ENCODE results near the gene ASCC1. TPM values are rescaled to one million over a fixed set of nuclear protein-coding genes. Genes with fewer than 3 reads are reported as not detected.
"Not testable (repeated sequence)": the region's sequence is repeated elsewhere in the genome, so short reads cannot be mapped to it uniquely, and the experiment has no call there.

The ASCC1 gene
- total and polyA plus RNA-seq, 2 experiments from 2014 or later = 31.8 to 38.7 TPM

DNA sequence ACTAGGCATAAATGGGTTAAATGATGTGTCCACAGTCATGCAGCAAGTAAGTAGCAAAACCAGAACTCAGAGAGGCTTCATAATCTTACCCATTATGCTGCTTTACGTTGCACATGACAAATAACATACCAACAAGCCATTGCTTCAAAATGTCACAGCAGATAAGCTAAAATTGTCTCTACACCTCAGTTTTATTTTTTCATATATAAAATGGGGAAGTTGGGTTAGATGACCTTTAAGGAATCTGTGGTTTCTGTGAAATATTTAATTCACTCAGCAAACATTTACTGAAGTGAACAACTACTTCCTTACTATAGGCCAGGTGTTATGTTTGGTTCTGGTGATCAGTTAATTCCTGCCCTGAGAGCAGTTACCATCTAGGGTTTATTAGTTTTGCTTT is 2.2 kb upstream of the ASCC1 start:
- Histone ChIP-seq H2AFZ (no peak overlapping the region), H3K36me3 (replicated peaks; ENCODE audit: insufficient read depth, low read depth) (no peaks in the 10 kb centered on the region), H3K9me2 (replicated peaks; ENCODE audit: insufficient read depth) (no peaks in the 10 kb centered on the region), H3K27me3 (no peaks in the 10 kb centered on the region), H3K4me2 (peak overlapping the region; percentile 31), H3K9me3 (ENCODE audit: low read depth) (no peaks in the 10 kb centered on the region), H3K79me2 (peaks cover 77% of the 10 kb centered on the region), H3K4me3 (no peak overlapping the region), H4K20me1 (ENCODE audit: insufficient read depth, poor library complexity, severe bottlenecking) (peaks cover 3% of the 10 kb centered on the region), H3K27ac (peak overlapping the region; percentile 17), H3K4me1 (ENCODE audit: insufficient read depth) (peaks cover 20% of the 10 kb centered on the region)
- WGBS (ENCODE audit: low lambda C conversion rate, missing lambda C conversion rate) = 48% methylated on average over 1 of the region's 1 CpG
- TF ChIP-seq EZH2 (IDR thresholded peaks at IDR 0.05; ENCODE audit: borderline replicate concordance) (no peak), EZH2phosphoT487 (IDR thresholded peaks at IDR 0.05; ENCODE audit: low read depth, severe bottlenecking, unreplicated experiment) (no peak)
- TF ChIP-seq, protein P1, sequence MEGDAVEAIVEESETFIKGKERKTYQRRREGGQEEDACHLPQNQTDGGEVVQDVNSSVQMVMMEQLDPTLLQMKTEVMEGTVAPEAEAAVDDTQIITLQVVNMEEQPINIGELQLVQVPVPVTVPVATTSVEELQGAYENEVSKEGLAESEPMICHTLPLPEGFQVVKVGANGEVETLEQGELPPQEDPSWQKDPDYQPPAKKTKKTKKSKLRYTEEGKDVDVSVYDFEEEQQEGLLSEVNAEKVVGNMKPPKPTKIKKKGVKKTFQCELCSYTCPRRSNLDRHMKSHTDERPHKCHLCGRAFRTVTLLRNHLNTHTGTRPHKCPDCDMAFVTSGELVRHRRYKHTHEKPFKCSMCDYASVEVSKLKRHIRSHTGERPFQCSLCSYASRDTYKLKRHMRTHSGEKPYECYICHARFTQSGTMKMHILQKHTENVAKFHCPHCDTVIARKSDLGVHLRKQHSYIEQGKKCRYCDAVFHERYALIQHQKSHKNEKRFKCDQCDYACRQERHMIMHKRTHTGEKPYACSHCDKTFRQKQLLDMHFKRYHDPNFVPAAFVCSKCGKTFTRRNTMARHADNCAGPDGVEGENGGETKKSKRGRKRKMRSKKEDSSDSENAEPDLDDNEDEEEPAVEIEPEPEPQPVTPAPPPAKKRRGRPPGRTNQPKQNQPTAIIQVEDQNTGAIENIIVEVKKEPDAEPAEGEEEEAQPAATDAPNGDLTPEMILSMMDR (IDR thresholded peaks at IDR 0.05; ENCODE audit: poor library complexity) = no peak
- DNase-seq (ENCODE audit: low spot score) = no peak

DNA sequence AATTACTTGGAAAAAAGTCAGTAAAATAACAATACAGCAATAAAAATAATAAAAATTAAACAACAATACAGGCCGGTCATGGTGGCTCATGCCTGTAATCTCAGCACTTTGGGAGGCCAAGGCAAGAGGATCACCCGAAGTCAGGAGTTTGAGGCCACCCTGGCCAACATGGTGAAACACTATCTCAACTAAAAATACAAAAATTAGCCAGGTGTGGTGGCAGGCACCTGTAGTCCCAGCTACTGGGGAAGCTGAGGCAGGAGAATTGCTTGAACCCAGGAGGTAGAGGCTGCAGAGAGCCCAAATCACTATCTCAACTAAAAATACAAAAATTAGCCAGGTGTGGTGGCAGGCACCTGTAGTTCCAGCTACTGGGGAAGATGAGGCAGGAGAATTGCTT is 4.2 kb downstream of the ASCC1 start:
- H3K79me2 ChIP-seq = peaks cover 38% of the 10 kb centered on the region
- 94% methylated on average over 2 of the region's 2 CpGs for WGBS (ENCODE audit: low lambda C conversion rate, missing lambda C conversion rate)
- H3K4me3 ChIP-seq; H3K9me3 ChIP-seq (ENCODE audit: low read depth); H2AFZ ChIP-seq; DNase-seq (ENCODE audit: low spot score); H3K9me2 ChIP-seq (replicated peaks; ENCODE audit: insufficient read depth); H3K27ac ChIP-seq; H3K4me2 ChIP-seq; H4K20me1 ChIP-seq (ENCODE audit: insufficient read depth, poor library complexity, severe bottlenecking); H3K27me3 ChIP-seq; H3K36me3 ChIP-seq (replicated peaks; ENCODE audit: insufficient read depth, low read depth): not testable (repeated sequence)
- peaks cover 11% of the 10 kb centered on the region for H3K4me1 ChIP-seq (ENCODE audit: insufficient read depth)

DNA sequence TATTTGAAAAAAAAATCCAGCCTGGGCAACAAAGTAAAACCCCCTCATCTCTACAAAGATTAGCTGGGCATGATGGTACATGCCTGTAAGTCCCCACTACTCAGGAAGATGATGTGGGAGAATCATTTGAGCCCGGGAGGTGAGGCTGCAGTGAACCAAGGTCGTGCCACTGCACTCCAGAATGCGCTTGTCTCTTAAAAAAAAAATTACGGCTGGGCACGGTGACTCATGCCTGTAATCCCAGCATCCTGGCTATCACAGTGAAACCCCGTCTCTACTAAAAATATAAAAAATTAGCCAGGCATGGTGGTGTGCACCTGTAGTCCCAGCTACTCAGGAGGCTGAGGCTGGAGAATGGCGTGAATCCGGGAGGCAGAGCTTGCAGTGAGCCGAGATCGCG is 4.7 kb downstream of the ASCC1 start:
- H4K20me1 ChIP-seq (ENCODE audit: insufficient read depth, poor library complexity, severe bottlenecking); H3K27me3 ChIP-seq; H3K9me2 ChIP-seq (replicated peaks; ENCODE audit: insufficient read depth); H3K4me1 ChIP-seq (ENCODE audit: insufficient read depth); H2AFZ ChIP-seq; H3K4me2 ChIP-seq; H3K9me3 ChIP-seq (ENCODE audit: low read depth); H3K4me3 ChIP-seq; DNase-seq (ENCODE audit: low spot score); H3K27ac ChIP-seq; H3K36me3 ChIP-seq (replicated peaks; ENCODE audit: insufficient read depth, low read depth): not testable (repeated sequence)
- 82% methylated on average over 11 of the region's 11 CpGs for WGBS (ENCODE audit: low lambda C conversion rate, missing lambda C conversion rate)
- H3K79me2 ChIP-seq = peaks cover 33% of the 10 kb centered on the region

DNA sequence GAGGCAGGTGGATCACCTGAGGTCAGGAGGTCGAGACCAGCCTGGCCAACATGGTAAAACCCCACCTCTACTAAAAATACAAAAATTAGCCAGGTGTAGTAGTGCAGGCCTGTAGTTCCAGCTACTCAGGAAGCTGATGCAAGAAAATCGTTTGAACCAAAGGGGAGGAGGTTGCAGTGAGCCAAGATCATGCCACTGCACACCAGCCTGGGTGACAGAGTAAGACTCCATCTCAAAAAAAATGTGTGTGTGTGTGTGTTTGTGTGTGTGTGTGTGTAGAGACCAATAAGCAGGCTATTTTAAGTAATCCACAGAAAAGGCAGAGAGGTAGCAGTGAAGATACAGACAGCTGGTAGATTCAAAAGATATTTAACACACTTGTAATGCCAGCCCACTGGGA is 7.5 kb downstream of the ASCC1 start:
- not testable (repeated sequence) for H3K4me2 ChIP-seq; H3K27ac ChIP-seq; DNase-seq (ENCODE audit: low spot score); H3K36me3 ChIP-seq (replicated peaks; ENCODE audit: insufficient read depth, low read depth); H3K9me3 ChIP-seq (ENCODE audit: low read depth); H2AFZ ChIP-seq; H4K20me1 ChIP-seq (ENCODE audit: insufficient read depth, poor library complexity, severe bottlenecking); H3K4me1 ChIP-seq (ENCODE audit: insufficient read depth); H3K9me2 ChIP-seq (replicated peaks; ENCODE audit: insufficient read depth); H3K27me3 ChIP-seq; H3K4me3 ChIP-seq
- 97% methylated on average over 2 of the region's 2 CpGs for WGBS (ENCODE audit: low lambda C conversion rate, missing lambda C conversion rate)
- peaks cover 14% of the 10 kb centered on the region for H3K79me2 ChIP-seq

DNA sequence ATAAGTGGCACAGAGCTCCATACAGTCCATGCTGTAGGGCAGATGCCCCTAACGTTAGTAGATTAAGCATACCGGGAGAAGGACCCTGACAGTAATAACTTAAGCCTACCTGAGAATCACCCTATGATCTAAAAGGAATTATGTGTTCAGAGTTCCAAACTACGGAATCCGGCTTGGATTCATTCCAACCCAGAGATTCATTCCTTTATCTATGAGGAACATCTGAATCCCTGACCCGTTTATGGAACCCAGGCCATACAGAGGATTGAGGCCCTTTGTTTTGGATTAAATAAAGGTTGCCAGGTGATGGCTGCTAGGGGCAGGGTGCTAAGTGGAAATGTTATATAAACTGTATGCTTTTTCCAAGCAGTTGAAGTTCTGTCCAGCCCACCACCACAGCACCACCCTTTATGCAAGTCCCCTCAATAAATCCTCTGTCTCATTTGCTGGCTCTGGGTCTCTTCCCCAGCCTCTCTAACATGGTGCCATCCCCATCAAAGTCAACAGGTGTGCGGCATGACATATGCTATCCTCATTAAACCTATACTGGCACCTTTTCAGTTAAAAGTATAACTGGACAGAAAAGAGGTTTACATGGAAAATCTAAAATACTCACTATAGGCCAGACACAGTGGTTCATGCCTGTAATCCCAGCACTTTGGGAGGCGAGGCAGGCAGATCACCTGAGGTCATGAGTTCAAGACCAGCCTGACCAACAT is 9.4 kb downstream of the ASCC1 start:
- Histone ChIP-seq H3K4me1 (ENCODE audit: insufficient read depth) (no peaks in the 10 kb centered on the region), H3K9me3 (ENCODE audit: low read depth) (no peaks in the 10 kb centered on the region), H3K4me3 (no peak overlapping the region), H3K36me3 (replicated peaks; ENCODE audit: insufficient read depth, low read depth) (no peaks in the 10 kb centered on the region), H4K20me1 (ENCODE audit: insufficient read depth, poor library complexity, severe bottlenecking) (no peaks in the 10 kb centered on the region), H2AFZ (no peak overlapping the region), H3K4me2 (no peak overlapping the region), H3K9me2 (replicated peaks; ENCODE audit: insufficient read depth) (no peaks in the 10 kb centered on the region), H3K27me3 (no peaks in the 10 kb centered on the region), H3K27ac (no peak overlapping the region), H3K79me2 (no peaks in the 10 kb centered on the region)
- TF ChIP-seq, protein P1 (IDR thresholded peaks at IDR 0.05; ENCODE audit: poor library complexity) = no peak
- no peak for TF ChIP-seq EZH2phosphoT487 (IDR thresholded peaks at IDR 0.05; ENCODE audit: low read depth, severe bottlenecking, unreplicated experiment)
- TF ChIP-seq EZH2 (IDR thresholded peaks at IDR 0.05; ENCODE audit: borderline replicate concordance) = no peak
- WGBS (ENCODE audit: low lambda C conversion rate, missing lambda C conversion rate) = 89% methylated on average over 7 of the region's 7 CpGs
- DNase-seq (ENCODE audit: low spot score) = no peak
